Measurements from ENCODE around the gene TIMP2. TPM values are rescaled to one million over a fixed set of nuclear protein-coding genes. Genes with fewer than 3 reads are reported as not detected.
A peak's percentile ranks its signal among the peaks of the same experiment; 100 is the strongest.

TIMP2 gene
- total and polyA plus RNA-seq, 2 of the 8 experiments (the other 6 are each of a cell fraction or from before 2014, with no cell fraction given) = 18.2 to 43.3 TPM

GRCh38 chr17:78940708-78941107 lies 15.5 kb upstream of the TIMP2 start (continued):
- TF ChIP-seq RXRA (IDR thresholded peaks at IDR 0.05; ENCODE audit: insufficient read depth, low read depth, low read length) (no peak), KDM5A (IDR thresholded peaks at IDR 0.05; ENCODE audit: low read length) (no peak)
- TF ChIP-seq, protein P1, sequence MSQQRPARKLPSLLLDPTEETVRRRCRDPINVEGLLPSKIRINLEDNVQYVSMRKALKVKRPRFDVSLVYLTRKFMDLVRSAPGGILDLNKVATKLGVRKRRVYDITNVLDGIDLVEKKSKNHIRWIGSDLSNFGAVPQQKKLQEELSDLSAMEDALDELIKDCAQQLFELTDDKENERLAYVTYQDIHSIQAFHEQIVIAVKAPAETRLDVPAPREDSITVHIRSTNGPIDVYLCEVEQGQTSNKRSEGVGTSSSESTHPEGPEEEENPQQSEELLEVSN (IDR thresholded peaks at IDR 0.05) = peak; percentile 62

All from H1 (cell line).